Pericardium fibroblast (primary cell): Measurements from ENCODE around the gene RFX7. TPM values are rescaled to one million over a fixed set of nuclear protein-coding genes. Genes with fewer than 3 reads are reported as not detected.

Source experiments
- total RNA-seq: library from RNA; depleted of rRNA; stranded (reverse); fragments of >200 nt; gene quantifications from 2 replicates; pipeline ENCODE4 v1.2.3, GENCODE V29; 2015

RFX7 gene
- total RNA-seq, result 5.3 and 6.4 TPM in 2 replicates

GRCh38 chr15:56243163-56244037 is at the start of gene RFX7:
RFX7 (minus strand) TSS chr15:56243879; CDS start chr15:56243285, 594 bp downstream.

Other genes with a start within 250 kb of the RFX7 start
- 0.23 and 2.5 TPM in 2 replicates for gene TEX9, start 121.5 kb upstream of the RFX7 start, total RNA-seq
- 1.1 and 1.7 TPM in 2 replicates for gene MNS1, start 221.3 kb upstream of the RFX7 start, total RNA-seq